ENCODE data around the gene SCN3A.

SCN3A gene

DNA sequence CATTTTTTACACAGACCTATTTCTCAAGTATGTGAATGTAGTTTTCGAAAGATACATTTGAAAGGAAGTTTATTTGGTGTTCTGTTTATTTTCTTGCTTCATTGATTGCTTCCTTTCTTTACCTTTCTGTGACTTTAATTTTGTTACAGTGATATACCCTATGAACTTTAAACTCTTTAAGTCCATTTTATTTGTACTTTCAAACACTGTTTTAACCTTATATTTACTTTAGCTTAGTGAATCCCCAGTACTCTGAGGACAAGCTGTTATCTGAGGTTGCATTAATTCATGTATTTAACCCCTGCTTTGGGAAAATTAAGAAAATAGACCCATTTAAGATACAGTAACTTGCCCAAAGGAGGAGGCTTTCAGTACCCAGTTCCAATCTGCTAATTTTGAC lies 93.5 kb downstream of the SCN3A start:
- no peak for DNase-seq

- no peak for DNase-seq
Observed at GRCh38 chr2:165109915-165110314, 93.9 kb downstream of the SCN3A start.

DNA sequence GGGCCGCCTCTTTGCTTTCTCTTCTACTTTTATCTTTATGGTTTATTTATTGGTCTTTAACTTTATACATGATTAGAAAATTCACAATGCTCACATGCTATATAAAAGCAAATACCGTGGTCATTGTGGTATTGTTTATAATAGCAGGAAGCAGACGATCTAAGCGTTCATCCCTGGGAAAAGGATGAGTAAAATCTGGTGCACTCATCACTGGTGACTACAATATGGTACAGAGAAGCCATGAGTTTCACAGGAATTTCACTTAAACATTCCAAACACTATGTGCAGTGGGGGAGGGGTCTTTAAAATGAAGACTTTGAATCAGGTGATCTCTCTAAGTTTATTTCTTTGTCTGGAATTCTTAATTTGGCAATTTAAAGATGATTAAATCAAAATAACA lies 97.9 kb downstream of the SCN3A start:
- DNase-seq = no peak

- no peak for DNase-seq
Observed at GRCh38 chr2:165087933-165088901, 115.6 kb downstream of the SCN3A start.

DNA sequence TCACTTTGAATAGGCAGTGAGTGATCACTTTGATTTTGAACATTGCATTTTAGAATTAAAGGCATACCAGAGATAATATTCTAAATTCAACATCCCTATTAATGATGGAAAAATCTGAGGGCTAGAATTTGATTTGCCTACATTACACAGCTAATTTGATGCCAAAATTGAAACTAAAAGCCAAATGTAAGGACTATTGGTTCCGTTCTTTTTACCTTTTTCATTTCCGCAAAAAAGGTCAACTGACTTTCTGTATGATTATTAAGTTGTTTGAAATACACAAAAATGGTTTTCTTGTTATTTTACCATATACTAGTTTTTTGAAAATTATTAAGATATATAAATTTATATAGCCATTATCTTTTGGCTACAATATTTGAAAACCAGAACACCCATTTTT lies 117.5 kb downstream of the SCN3A start:
- no peak for DNase-seq

GRCh38 chr2:165083326-165083725 lies 120.5 kb downstream of the SCN3A start:
- no peak for DNase-seq

GRCh38 chr2:165082479-165082878 lies 121.4 kb downstream of the SCN3A start:
- DNase-seq = no peak

DNA sequence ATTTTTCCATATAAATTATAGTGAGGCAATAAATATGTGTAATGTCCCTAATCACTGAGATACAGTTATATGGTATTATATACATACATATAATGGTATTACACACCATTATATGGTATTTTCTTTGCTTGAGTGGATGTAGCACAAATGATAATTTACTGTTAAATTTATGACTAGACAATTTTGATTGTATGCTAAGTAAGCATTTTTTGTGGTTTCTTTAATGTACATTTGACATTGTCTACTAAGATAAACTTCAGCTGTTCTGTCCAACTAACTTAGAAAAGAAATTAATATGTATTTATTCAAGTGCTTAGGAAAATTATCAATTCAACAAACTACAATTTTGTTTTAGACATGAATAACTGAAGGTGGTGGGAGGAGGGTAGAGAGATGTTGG lies 122.6 kb downstream of the SCN3A start:
- no peak for DNase-seq

DNA sequence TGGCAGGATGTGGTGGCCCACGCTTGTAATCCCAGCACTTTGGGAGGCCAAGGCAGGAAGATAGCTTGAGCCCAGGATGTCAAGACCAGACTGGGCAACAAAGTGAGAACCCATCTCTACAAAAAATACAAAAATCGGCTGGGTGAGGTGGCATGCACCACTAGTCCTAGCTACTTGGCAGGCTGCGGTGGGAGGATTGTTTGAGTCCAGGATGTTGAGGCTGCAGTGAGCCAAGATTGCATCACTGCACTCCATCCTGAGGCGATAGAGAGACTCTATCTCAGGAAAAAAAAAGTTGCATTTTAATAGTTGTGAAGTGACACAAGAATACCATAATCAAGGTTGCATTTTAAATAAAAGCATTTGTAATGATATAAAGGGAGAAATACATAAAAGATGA lies 124.4 kb downstream of the SCN3A start:
- no peak for DNase-seq

- DNase-seq = no peak
Observed at GRCh38 chr2:165078913-165079312, 124.9 kb downstream of the SCN3A start.

- DNase-seq = no peak
Observed at GRCh38 chr2:165074884-165075283, 129.0 kb downstream of the SCN3A start.

DNA sequence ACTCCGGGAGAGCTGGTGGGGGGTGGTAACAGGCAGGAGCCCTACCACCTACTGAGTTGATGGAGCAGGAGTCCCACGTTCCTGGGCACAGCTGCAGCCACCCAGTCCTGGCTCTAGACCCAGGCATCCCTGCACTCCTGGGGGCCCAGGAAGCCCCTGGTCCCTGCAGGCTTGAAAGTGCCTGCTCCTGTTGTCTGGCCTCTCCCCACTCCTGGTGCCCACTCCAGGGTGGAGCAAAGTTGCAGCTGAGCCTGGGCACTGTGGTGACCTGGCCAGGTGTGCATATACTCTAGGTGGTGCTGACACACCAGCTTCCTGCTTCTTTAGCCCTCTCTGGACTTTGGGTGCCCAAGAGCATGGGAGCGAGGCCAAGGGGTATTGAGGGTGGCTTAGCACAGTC lies 129.5 kb downstream of the SCN3A start:
- no peak for DNase-seq

DNA sequence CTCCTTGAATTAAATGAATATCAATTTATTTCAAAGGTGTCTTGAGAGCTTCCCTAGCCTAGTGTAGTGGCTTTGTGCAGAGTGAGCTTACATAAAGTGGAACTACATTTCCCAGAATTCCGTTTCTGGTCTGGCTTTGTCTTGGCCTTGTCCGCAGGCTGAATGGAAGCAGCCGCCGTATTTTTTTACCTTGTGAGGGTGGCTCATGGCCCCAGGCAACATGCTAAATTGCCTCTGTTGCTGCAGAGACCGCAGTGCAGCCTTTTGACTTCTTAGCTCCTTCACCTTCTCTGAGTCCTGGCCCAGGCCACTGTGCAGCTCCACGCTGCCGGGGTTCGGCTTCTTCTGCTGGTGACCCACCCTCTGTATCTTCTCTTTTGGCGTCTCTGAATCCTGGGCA lies 133.8 kb downstream of the SCN3A start:
- no peak for DNase-seq

- no peak for DNase-seq
Observed at GRCh38 chr2:165069151-165069550, 134.7 kb downstream of the SCN3A start.

- no peak for DNase-seq
Observed at GRCh38 chr2:165068487-165068757, 135.4 kb downstream of the SCN3A start.

- peak; percentile 84 to 91 for DNase-seq
Observed at GRCh38 chr2:165067643-165068486, 136.0 kb downstream of the SCN3A start.

GRCh38 chr2:165064743-165065142 lies 139.1 kb downstream of the SCN3A start:
- DNase-seq = no peak

- no peak for DNase-seq
Observed at GRCh38 chr2:165060411-165060810, 143.4 kb downstream of the SCN3A start.

DNA sequence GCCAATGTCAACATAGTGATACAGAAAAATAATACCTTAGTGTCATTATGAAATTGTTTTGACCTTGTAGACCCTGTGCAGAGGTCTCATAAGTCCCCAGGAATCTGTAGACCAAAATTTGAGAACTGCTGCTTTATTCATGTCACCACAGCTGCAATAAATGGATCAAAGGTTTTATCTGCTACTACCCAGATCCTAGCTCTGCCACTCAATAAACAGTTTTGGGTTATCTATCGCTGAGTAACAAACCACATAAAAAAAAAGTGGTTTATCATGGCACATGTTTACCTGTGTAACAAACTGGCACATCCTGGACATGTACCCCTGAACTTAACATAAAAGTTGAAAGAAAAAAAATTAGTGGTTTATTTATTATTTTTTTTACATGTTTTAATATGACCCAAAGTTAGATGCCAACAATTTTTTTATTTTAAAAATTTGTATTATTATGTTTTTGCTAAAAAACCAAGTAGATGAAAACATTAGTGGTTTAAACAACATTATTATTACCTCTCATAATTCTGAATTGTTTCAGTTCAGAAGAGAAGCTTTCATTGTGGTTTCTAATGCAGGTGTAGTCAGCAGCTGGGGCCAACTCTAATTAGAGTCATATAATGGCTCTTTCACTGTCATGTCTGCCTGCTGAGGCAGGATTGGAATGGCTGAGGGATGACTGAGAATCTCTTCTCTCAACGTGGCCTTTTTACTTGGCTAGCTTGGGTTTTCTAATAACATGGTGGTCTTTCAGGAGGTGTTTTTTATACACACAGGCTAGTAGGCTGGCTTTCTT lies 145.2 kb downstream of the SCN3A start:
- no peak for DNase-seq

DNA sequence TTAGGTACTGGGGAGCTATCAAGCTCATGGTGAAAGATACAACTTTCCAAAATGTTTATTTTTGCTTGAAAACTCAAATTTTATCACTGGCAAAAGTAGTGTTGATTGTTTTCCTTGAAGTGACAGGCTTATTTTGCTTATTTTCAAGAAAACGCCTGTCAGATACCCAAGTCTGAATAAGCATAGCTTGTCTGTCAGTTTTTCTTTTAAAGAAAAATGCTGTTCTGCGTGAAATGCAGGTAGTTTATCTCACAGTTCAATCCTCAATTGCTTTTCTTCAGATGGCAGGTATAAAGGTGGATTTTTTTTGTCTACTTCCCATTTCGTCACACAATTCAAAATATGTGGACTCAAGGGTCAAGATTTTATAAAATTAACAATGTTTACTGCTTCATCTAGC lies 145.9 kb downstream of the SCN3A start:
- DNase-seq = no peak

DNA sequence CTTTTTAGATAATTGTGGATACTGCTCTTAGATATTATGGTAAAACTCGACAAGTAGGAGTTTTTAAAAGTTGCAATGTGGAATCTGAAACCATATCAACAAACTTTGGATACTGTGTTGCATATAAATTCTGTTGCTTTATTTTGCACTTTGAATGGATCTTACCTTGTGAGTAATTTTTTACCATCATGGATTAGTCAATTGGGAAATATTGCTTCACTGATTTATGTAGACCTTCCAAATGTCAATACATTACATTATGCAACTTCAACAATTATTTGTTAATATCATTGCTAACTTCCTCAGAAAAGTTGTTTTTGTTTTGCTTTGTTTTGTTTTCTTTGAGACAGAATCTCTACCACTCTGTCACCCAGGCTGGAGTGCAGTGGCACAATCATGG lies 146.5 kb downstream of the SCN3A start:
- no peak for DNase-seq

DNA sequence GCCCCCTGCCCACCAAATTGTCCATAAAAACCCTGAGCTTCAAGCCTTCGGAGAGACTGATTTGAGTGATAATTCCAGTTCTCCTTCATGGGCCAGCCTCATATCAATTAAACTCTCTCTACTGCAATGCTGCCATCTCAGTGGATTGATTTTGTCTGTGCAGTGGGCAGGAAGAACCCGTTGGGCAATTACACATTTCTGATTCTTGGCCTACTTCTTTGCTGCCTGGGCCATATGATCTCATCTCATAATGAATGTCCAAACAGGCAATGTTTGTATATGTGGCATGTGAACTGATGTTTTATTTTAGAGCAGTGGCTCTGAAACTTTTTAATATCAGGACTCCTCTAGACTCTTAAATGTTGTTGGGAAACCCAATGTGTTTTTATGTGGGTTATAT lies 147.3 kb downstream of the SCN3A start:
- no peak for DNase-seq

- DNase-seq = peak; percentile 50 to 86
Observed at GRCh38 chr2:165055082-165055851, 148.6 kb downstream of the SCN3A start.

Data from NCI-H524 (cell line).